Stimulated activated CD4-positive, alpha-beta T cell treated with anti-CD3 and anti-CD28 coated beads, Interleukin-15, amount 100 ng/mL, for 1 hour (primary cell): ENCODE measurements around the gene PDLIM5.
"Not testable (repeated sequence)": the region's sequence is repeated elsewhere in the genome, so short reads cannot be mapped to it uniquely, and the experiment has no call there.

ENCODE experiments used
- DNase-seq, 2 donors: peaks; one replicate each; pipeline ENCODE4 v3.0.0-alpha.2; 2020; ENCODE audit warnings: low read depth in 1 of 2, low spot score in 1 of 2

Gene PDLIM5

DNA sequence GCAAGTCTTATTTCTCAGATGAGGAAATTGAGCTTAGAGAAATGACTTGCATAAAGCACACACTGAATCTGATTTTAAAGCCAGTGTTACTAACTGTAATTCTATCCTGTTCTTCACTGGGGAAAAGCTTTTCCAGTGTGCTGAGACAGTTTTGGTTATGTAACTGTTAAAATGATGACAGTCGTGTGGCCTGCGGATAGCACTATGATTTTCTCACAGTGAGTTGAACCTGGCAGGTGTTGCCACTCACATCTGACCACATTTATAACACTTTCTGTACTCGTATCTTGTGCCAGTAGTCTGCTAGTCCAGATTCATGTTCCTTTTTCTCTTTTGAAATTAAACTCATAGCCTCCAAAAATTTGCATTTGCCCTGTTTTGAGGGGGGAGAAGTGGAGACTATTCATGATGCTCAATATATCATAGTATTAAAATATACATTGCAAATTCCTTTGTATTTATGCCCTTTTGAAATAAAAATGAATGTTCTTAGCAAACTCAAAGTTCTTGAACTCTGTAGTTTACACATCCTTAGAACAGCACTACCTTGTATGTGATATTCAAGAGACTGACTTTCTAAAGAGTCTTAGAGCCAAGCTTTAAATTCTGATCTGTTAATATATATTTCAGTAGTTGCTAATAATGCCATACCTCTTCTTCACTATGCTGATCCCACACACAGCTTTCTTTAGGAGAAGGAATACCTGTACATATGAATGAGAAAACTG is 132.3 kb downstream of the PDLIM5 start:
- DNase-seq, result no peak

DNA sequence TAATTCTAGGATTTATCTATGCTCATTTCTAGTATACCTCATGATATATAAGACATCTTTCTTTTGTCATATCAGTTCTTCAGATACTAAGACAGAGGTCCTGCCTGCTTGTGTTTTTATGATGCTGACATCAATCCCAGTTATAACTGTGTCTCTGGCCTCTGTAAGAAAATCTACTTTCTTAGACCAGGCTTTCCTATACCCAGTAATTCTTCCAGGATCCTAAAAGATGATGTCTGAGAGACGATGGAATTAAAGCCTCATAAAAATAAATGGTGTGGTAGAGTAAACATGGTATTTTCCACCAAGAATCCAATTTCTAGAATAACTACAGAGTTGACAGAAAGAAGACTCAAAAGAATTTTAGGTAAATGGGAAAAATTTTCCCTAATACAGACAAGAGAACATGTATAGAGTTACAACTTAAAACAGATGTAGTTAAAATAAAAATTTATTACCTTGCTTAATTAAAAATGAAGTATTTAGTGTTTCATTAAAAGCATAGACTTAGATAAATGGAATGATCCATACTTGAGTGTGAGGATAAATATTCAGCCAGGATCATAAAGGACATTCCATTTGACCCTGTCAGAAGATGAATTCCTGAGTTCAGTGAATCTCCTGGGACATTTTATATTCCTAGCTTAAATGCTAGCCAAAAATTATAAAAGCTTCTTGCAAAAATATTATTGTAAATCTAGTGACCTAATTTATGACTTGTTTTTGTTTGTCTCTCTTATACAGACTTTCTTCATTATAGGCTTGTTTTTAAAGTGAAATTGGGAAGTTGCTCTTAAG is 137.4 kb downstream of the PDLIM5 start:
- DNase-seq, result no peak

DNA sequence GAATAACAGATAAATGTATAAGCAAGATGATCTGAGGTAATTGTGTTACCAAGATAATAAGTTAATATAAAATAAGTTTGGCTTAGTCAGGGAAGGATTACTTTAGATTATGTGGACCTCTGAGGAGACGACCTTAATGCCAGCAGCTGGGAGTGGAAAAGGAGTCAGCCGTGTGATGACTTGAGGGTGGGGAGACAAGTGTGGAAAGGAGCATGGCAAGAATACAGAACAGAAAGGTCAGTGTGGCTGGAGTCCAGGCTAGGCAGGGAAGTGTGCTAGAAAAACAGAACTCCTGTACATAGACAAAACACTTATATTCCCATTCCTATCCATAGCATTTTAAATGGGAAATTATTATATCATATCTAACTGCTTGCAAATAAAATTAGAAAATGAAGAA is 138.8 kb downstream of the PDLIM5 start:
- no peak for DNase-seq

DNA sequence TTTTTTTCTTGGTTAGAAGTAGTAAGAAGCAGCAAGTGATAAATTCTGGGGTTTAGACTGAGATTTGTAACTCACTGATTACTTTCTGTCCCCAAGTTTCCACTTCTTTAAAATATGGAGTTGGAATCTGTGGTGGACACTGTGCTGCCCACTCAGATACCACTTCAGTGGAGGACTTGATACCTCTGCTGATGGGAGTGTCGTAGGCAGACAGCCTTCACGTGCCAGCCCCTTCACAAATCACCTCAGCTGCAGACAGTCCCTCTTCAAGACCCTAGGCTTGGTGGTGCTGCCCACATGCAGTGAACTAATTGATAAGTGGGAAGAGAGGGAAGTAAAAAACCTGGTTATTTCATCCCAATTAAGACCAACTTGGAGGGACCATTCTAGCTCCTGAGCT is 139.5 kb downstream of the PDLIM5 start:
- DNase-seq, result no peak

DNA sequence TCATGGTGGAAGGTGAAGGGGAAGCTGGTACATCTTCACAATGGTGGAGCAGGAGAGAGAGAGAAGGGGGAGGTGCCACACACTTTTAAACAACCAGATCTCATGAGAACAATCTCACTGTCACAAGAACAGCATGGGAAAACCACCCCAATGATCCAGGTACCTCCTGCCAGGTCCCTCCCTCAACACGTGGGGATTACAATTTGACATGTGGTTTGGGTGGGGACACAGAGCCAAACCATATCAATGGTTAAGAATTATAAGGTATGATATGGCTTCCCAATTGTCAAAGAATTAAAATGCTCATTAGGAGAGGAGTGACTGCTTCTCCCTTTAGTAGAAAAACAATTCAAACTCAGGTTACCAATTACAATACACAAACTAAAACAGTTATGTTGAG is 143.3 kb downstream of the PDLIM5 start:
- no peak for DNase-seq

DNA sequence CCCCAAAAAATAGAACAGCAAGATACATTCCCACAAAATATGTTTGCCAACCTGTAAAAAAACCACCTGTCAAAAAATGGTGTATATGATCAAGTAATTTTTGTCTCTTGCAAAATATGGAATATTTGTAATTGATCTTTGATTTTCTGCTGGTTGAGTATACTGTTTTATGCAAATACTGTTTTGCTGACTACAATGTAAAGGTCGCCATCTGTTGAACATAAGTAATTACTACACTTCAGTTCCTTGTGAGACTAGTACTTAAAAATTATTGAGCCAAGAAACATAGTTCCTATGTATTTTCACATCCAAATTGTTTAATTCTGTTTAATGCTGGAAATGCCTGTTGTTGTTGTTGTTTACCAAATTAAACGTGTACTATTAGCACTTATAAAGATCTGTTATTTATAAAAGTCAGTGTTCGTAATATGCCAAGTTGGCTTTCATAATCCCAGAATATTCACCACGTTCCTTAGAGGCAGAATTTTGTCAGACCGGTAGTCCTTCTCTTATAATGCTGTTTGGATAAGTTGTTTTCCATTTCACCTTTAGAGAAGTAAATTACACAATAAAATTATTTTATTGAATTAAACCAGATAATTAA is 144.2 kb downstream of the PDLIM5 start:
- DNase-seq, result no peak

DNA sequence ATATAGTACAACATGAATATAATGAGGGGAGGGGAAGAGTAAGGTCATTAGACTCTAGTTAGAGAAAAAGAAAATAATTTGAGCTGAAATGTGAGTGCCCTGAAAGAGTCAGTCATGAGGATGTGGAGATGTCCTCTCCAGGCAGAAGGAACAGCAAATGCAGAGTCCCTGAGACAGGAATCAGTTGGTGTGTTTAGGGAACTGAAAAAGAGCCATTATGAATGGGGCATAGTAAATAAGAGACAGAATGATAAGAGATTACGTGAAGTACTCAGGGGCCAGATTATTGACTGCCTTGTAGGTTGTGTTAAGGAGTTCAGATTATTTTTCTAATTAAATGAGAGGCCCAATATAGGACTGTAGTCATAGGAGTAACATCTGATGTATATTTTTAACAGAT is 147.0 kb downstream of the PDLIM5 start:
- no peak for DNase-seq

DNA sequence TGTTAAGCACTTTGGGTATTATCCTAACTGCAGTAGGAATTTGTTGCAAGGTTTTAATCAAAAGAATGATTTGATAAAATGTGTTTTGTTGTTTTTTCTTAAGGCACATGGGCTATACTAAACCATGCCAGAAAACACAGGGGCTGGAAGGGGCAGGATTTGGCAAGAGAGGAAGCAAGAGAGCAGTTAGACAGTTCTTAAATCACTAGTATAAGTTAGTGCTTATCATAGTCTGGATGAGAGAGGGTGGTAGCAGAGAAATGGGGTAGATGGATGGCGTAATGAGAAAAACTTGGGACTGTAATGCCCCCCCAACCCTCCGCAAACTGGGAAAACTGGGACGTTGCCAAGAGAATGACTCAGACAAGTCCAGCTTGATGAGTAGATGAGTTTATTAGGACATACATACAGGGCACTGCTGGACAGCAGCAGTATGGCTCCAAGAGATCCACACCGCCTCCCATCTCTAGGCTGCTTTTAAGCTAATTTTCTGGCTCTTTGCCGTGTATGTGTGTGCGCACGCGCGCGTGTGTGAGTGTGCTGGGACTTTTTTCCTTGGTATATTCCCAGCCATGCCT is 151.5 kb downstream of the PDLIM5 start:
- DNase-seq, result no peak

DNA sequence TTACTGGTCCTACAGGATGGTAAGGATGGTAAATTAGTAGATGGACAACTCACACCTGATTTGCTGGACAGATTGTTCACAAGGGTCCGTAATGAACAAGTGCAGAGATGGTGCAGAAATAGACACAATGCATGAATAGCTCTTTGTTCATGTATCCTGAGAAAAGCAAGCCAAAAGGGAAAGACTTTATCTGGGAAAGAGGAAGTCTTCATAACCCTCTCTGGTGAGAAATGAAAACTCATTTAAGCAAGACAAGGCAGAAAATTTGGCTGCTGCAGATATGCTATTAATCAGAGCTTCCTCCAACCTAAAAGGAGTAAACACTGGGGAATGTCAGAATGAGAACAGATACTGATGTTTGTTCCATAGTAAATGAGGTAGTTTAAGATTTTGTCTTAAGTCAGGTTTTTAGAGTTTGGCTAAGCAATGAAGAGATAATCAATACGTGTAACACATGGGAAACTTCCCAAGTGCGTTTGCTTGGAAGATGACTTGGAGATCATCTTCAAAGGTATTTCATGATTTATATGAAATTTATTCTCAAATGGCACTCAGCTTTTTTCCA is 153.6 kb downstream of the PDLIM5 start:
- no peak for DNase-seq

DNA sequence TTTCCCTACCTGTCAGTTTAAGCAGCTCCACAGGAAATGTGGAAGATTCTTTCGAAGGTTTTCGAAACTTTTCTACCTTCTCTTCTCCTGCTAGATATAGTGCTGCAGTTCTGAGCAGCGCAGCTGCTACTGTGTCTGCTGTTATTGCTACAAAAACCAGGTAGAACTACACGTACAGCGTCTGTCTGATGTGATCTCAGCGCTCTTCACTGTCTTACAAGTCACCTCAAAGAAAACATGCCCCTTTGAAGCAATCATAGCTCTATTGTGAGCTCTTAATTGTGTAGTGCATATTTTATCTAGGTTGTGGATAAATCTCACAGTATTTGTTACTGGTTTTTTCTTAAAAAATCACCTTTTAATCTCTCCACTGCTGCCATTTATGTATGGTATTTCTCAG is 158.4 kb downstream of the PDLIM5 start:
- no peak for DNase-seq

DNA sequence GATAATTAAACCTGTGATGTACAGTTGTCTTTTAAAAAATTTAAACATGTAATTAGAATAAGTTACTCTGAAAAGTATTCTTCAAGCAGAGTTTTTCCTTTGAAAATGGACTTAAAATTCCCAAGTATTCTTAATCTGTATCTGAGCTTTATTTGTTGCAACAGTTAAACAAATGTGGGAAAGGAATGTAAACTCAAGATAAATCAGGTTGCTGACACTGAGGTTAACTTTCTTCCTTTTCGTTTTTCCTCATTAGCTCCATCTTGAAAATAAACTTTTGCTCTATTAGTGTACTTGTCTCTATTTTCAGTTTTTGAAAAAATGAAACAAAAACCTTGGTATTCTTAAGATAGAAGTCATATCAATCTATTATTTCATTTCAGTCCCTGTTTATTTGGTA is 161.5 kb downstream of the PDLIM5 start:
- DNase-seq, result no peak

DNA sequence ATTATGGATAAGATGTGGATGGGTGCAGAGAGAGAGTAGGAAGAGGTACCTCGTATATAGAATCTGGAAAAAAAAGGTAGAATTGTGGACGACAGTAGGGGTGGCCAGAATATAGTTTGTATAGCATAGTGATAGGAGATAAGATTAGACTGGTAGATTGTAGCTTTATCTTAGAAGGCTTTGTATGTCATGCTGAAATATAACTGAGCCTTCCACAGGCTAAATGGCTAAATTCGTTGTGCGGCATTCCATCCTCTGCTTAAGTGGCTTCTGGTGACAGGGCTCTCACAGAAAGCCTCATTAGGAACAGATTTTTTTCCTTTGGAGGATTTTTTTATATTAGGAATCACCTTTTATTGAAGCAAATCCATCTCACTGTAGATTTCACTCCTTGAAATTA is 163.7 kb downstream of the PDLIM5 start:
- DNase-seq, result no peak

DNA sequence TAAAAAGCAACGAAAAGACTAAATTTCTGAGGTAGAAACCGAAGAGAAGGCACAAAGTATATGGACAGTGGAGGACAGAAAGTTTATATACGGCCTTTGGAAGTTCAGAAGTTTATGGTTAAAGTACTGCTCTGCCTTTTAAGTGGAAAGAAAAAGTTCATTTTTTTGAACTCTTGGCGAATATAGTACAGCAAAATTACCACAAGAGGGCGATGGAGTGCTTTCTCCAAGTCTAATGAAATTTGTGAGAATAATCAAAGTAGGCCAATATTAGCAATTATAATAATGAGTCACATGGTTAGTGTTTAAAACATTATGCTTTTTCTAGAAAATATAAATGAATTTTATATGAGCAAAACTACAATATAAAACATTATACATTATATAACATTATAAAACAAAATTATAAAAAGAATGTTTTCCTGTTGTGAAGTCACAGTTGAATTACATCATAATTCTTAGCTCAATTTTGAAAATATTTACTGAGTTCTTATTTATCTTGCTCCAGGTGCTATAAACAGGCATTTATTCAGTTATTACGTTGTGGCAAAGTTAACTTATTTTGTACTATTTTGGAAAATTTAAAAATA is 169.8 kb downstream of the PDLIM5 start:
- no peak for DNase-seq

DNA sequence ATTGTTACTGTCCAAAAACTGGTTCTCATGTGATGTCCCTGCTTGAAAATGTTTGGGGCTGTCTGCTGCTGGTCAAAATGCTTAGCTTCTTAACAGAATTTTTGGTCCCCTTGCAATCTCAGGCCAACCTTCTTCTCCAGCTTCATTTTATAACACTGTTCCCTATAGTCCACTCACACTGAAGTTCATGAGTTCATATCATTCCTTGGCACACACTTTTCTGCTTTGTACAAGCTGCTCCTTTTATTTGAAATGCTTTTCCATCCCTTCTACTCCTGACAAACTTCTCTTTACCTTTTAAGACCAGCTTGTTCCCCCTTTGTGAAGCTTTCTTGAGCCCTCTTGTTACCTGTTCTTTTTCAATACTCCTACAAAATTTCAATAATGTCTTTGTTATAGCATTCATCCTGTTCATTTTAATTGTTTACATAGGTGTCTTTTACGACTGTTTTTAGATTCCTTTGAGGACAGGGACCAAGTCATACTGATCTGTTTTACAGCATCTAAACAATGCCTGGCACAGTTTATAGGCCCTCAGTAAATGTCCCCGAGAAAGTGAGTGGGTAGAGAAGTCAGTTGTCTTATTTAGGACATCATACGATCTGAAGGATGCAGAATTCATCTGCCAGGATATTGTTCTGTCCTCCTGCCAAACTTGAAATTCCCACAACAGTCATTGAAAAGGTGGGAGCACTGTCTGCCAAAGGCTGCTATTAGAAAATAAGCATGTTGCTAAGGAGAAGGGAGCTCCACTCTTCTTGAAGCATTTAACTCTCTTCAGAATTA is 171.6 kb downstream of the PDLIM5 start:
- no peak for DNase-seq

DNA sequence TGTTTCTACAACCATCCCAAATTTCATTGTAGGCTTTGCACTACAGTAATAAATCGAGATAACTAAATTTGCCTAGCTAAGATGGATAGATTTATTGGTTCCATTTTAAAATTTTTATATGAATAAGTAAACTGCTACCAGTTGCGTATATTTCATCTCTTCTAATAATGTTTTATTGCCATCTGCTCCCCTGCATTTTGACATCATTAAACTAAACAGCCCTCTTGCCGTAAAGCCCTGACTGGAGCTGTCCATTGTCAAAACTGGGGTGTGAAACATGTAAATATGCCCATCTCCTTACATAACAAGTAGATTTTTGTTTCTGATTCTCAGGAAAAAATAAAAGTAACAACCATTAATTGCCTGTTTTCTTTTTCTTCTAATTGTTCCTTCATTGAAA is 175.2 kb downstream of the PDLIM5 start:
- DNase-seq, result no peak

DNA sequence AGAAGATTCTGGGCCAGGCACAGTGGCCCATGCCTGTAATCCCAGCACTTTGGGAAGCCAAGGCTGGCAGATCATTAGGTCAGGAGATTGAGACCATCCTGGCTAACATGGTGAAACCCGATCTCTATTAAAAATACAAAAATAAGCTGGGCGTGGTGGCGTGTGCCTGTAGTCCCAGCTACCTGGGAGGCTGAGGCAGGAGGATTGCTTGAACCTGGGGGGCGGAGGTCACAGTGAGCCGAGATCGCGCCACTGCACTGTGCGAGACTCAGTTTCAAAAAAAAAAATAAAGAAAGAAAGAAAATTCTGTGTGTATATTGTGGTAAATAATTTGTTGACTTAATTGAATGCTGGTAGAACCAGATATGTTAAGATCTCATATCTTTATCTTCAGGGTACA is 177.3 kb downstream of the PDLIM5 start:
- DNase-seq, result not testable (repeated sequence)

DNA sequence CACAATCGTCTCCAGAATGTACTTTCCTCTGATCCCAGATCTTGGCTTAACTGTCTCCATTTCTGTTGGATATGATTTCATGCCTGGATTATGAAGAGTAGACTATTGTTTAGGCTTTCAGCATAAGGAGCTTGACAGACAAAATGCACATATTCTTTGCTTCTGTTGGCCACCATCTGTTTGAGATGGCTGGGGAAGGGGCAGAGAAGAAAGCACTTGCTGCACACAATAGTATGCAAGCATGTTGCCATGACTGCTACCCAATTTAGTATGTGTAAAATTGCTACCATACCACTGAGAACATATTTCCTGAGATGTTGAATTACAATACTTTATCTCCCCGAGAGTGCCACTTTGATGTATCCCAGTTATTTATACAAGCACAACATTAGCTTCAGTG is 178.1 kb downstream of the PDLIM5 start:
- no peak for DNase-seq

DNA sequence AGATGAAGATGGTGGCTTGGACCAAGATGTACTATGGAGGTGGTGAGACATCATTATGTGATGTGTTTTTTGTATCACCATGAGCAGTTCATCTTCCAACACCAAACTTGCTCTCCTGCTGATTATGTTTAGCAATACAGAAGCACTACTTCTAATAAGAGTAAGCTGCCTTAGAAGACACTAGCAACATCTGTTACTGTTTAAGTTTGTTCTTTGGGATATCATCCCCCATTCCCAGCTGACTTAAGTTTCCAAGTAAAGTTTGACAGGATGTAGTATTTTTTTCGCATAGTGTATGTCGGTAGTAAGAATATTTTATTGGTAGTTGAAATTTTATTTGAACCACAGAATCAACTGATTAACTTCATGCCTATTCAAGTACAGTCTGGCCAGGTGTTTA is 182.5 kb downstream of the PDLIM5 start:
- no peak for DNase-seq

DNA sequence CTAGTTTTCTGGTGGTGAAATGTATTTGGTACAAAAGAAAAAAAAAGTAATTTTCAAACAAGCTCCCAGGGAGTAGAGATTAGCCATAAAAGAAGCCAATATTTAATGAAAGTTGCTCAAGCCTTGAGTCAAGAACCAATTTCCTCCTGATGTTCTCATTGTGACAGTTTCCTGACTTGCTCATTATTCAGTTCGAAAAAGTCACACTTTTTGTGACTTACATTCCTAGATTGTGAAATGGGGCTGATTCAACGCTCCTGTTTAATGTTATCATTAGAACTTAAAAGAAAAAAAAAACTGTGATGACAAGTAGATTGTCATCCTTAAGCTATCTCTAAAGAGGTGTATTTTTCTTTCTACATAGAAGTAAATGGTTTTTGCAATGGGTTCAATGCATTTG is 183.4 kb downstream of the PDLIM5 start:
- DNase-seq, result no peak

DNA sequence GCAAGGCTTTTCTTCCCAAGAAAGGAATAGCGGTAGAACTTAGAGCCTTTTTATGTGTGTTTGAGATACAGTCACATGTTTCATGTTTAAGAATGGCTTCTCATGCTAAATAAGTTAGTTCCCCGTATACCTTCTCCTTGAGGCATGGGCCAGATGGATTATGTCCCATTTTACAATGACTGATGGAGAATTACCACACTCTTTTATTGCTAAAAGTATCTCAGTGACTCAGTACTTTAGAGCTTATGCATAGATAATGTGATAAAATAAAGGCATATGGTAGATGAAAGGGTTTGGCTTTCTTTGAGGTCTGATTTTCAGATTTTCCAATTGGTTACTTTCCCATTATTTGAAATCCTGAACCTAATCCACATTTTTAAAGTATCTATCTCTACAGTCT is 184.3 kb downstream of the PDLIM5 start:
- no peak for DNase-seq

DNA sequence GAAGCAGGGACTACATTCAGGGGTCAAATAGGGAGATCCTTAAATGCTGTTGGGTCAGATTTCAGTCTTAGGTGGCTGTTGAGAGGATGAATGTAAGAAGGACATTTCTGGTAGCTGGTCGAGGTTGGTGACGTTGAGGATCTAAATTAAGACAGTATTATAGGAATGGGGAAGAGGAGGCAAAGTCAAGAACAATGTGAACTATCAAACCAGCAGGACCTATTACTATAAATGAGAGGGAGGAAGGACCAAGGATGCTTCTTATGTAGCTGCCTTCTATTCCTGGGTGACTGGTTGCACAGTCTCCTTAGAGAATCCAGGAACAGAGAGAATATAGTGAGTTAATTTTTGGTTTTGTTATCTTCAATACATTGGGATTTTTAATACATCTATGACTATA is 187.6 kb downstream of the PDLIM5 start:
- no peak for DNase-seq
